ENCODE measurements around the gene ANKRD44. TPM values are rescaled to one million over a fixed set of nuclear protein-coding genes. Genes with fewer than 3 reads are reported as not detected.
A peak's percentile ranks its signal among the peaks of the same experiment; 100 is the strongest.

Gene ANKRD44
- total RNA-seq, 1 experiment from 2014 or later = 7.8 TPM

GRCh38 chr2:196951973-196952372 is 358.6 kb downstream of the ANKRD44 start:
- no peak for ATAC-seq
- H3K4me3 ChIP-seq (ENCODE audit: low read depth in 2 of 2, low read length in 2 of 2) = no peak overlapping the region
- no peak overlapping the region for H3K27ac ChIP-seq (ENCODE audit: low read length)
- in situ Hi-C loops (cut with HindIII; ENCODE audit: low pct_unique_long_range_greater_than_20kb, low sequenced_read_pairs) (no loop called here), intact Hi-C loops (cut with micrococcal nuclease; ENCODE audit: unreplicated experiment) (no loop called here)
- no peaks in the 10 kb centered on the region for H3K36me3 ChIP-seq (ENCODE audit: control insufficient read depth, insufficient read depth, low read length)
- no peak for DNase-seq (ENCODE audit: low read depth, low spot score)
- POLR2A ChIA-PET = no interaction called here
- no peaks in the 10 kb centered on the region for H3K9me3 ChIP-seq (ENCODE audit: control insufficient read depth, insufficient read depth, low read depth, low read length)
- H3K27me3 ChIP-seq (ENCODE audit: control insufficient read depth, insufficient read depth, low read length) = no peaks in the 10 kb centered on the region
- TF ChIP-seq SIN3A (IDR thresholded peaks at IDR 0.05; ENCODE audit: borderline replicate concordance, insufficient read depth, low read depth, low read length) (no peak), REST (IDR thresholded peaks at IDR 0.05; ENCODE audit: insufficient read depth in 1 of 2, low read depth in 2 of 2, low read length in 1 of 2) (no peak), CTCF (IDR thresholded peaks at IDR 0.05) (no peak), TCF7L2 (IDR thresholded peaks at IDR 0.05; ENCODE audit: low read depth, low read length) (no peak), POLR2AphosphoS5 (IDR thresholded peaks at IDR 0.05; ENCODE audit: low read depth, low read length) (no peak)
- no peaks in the 10 kb centered on the region for H3K4me1 ChIP-seq (ENCODE audit: control insufficient read depth, insufficient read depth, low read length)
- CTCF ChIA-PET = no interaction called here
- BruUV-seq (replicated peaks) = no TSS peak

- peak; percentile 45; the same call in 1 of the 2 replicates for ATAC-seq
- CTCF ChIA-PET = no interaction called here
These were observed 361.5 kb downstream of the ANKRD44 start for GRCh38 chr2:196949116-196949515.

More at GRCh38 chr2:196949116-196949515, 361.5 kb downstream of the ANKRD44 start:
- Histone ChIP-seq H3K27me3 (ENCODE audit: control insufficient read depth, insufficient read depth, low read length) (no peaks in the 10 kb centered on the region), H3K9me3 (ENCODE audit: control insufficient read depth, insufficient read depth, low read depth, low read length) (no peaks in the 10 kb centered on the region), H3K4me3 (ENCODE audit: low read depth in 2 of 2, low read length in 2 of 2) (no peak overlapping the region), H3K4me1 (ENCODE audit: control insufficient read depth, insufficient read depth, low read length) (no peaks in the 10 kb centered on the region), H3K36me3 (ENCODE audit: control insufficient read depth, insufficient read depth, low read length) (no peaks in the 10 kb centered on the region), H3K27ac (ENCODE audit: low read length) (no peak overlapping the region)
- in situ Hi-C loops (cut with HindIII; ENCODE audit: low pct_unique_long_range_greater_than_20kb, low sequenced_read_pairs) = no loop called here
- TF ChIP-seq POLR2AphosphoS5 (IDR thresholded peaks at IDR 0.05; ENCODE audit: low read depth, low read length) (no peak), CTCF (IDR thresholded peaks at IDR 0.05) (no peak), SIN3A (IDR thresholded peaks at IDR 0.05; ENCODE audit: borderline replicate concordance, insufficient read depth, low read depth, low read length) (no peak), REST (IDR thresholded peaks at IDR 0.05; ENCODE audit: insufficient read depth in 1 of 2, low read depth in 2 of 2, low read length in 1 of 2) (no peak), TCF7L2 (IDR thresholded peaks at IDR 0.05; ENCODE audit: low read depth, low read length) (no peak)
- BruUV-seq (replicated peaks) = no TSS peak
- intact Hi-C loops (cut with micrococcal nuclease; ENCODE audit: unreplicated experiment) = no loop called here
- no peak for DNase-seq (ENCODE audit: low read depth, low spot score)
- POLR2A ChIA-PET = no interaction called here
